Measurements from ENCODE around the gene LRP1B. TPM values are rescaled to one million over a fixed set of nuclear protein-coding genes. Genes with fewer than 3 reads are reported as not detected.

Gene LRP1B
- total and polyA plus RNA-seq, 4 donors: 0.01 to 0.84 (median 0.17) TPM

DNA sequence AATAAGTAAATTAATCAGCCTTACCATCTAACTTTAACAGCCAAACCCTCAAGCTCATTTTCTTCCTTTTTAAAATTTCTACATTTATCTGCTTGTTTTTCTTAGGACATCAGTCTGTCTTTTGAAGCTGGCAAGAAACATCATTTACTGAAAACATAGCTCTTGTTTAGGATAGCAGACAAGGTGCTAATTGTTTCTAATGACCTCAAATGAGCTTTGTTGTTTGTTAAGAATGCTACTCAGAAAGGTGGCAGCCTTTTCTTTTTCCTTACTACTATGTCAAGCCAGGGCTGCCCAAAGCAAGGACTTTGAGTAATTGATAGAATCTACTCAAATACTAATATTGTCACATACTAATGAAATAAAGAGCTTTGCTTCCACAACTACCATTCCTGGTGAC lies 171.8 kb downstream of the LRP1B start:
- no peak overlapping the region for H3K4me3 ChIP-seq (ENCODE audit: low read depth in 1 of 3, low read length in 3 of 3)
- no peak for DNase-seq (ENCODE audit: low spot score)
- H3K27ac ChIP-seq (ENCODE audit: low read depth in 1 of 2, low read length in 2 of 2): no peak overlapping the region
- no peaks in the 10 kb centered on the region for H3K27me3 ChIP-seq (ENCODE audit: control insufficient read depth in 4 of 4, insufficient read depth in 4 of 4, low read length in 3 of 4)
- no peaks in the 10 kb centered on the region for H3K9me3 ChIP-seq (ENCODE audit: control insufficient read depth in 4 of 4, low read length in 3 of 4)
- no peaks in the 10 kb centered on the region for H3K4me1 ChIP-seq (ENCODE audit: control insufficient read depth in 4 of 4, insufficient read depth in 4 of 4, low read length in 3 of 4)
- no peak overlapping the region for H3K9ac ChIP-seq (ENCODE audit: low read depth in 1 of 2, low read length in 2 of 2)
- TF ChIP-seq RAD21 (IDR thresholded peaks at IDR 0.05) (no peak), FOXA2 (IDR thresholded peaks at IDR 0.05) (no peak), JUND (IDR thresholded peaks at IDR 0.05) (no peak), EGR1 (IDR thresholded peaks at IDR 0.05; ENCODE audit: low read depth in 2 of 2) (no peak), HNF4G (IDR thresholded peaks at IDR 0.05) (no peak), NR2F2 (IDR thresholded peaks at IDR 0.05) (no peak), HNF4A (conservative IDR thresholded peaks at IDR 0.05) (no peak), GABPA (IDR thresholded peaks at IDR 0.05 in 1 of 2, conservative IDR thresholded peaks at IDR 0.05 in 1 of 2) (no peak), SP1 (IDR thresholded peaks at IDR 0.05) (no peak), FOXA1 (IDR thresholded peaks at IDR 0.05) (no peak), RXRA (IDR thresholded peaks at IDR 0.05) (no peak), TAF1 (conservative IDR thresholded peaks at IDR 0.05) (no peak), YY1 (IDR thresholded peaks at IDR 0.05) (no peak)
- TF ChIP-seq, protein P1, sequence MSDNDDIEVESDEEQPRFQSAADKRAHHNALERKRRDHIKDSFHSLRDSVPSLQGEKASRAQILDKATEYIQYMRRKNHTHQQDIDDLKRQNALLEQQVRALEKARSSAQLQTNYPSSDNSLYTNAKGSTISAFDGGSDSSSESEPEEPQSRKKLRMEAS (IDR thresholded peaks at IDR 0.05): no peak
- TF ChIP-seq, protein P2, sequence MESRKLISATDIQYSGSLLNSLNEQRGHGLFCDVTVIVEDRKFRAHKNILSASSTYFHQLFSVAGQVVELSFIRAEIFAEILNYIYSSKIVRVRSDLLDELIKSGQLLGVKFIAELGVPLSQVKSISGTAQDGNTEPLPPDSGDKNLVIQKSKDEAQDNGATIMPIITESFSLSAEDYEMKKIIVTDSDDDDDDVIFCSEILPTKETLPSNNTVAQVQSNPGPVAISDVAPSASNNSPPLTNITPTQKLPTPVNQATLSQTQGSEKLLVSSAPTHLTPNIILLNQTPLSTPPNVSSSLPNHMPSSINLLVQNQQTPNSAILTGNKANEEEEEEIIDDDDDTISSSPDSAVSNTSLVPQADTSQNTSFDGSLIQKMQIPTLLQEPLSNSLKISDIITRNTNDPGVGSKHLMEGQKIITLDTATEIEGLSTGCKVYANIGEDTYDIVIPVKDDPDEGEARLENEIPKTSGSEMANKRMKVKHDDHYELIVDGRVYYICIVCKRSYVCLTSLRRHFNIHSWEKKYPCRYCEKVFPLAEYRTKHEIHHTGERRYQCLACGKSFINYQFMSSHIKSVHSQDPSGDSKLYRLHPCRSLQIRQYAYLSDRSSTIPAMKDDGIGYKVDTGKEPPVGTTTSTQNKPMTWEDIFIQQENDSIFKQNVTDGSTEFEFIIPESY (IDR thresholded peaks at IDR 0.05): no peak
- TF ChIP-seq, protein P3, sequence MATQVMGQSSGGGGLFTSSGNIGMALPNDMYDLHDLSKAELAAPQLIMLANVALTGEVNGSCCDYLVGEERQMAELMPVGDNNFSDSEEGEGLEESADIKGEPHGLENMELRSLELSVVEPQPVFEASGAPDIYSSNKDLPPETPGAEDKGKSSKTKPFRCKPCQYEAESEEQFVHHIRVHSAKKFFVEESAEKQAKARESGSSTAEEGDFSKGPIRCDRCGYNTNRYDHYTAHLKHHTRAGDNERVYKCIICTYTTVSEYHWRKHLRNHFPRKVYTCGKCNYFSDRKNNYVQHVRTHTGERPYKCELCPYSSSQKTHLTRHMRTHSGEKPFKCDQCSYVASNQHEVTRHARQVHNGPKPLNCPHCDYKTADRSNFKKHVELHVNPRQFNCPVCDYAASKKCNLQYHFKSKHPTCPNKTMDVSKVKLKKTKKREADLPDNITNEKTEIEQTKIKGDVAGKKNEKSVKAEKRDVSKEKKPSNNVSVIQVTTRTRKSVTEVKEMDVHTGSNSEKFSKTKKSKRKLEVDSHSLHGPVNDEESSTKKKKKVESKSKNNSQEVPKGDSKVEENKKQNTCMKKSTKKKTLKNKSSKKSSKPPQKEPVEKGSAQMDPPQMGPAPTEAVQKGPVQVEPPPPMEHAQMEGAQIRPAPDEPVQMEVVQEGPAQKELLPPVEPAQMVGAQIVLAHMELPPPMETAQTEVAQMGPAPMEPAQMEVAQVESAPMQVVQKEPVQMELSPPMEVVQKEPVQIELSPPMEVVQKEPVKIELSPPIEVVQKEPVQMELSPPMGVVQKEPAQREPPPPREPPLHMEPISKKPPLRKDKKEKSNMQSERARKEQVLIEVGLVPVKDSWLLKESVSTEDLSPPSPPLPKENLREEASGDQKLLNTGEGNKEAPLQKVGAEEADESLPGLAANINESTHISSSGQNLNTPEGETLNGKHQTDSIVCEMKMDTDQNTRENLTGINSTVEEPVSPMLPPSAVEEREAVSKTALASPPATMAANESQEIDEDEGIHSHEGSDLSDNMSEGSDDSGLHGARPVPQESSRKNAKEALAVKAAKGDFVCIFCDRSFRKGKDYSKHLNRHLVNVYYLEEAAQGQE (IDR thresholded peaks at IDR 0.05): no peak
- TF ChIP-seq, protein P4, sequence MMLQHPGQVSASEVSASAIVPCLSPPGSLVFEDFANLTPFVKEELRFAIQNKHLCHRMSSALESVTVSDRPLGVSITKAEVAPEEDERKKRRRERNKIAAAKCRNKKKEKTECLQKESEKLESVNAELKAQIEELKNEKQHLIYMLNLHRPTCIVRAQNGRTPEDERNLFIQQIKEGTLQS (IDR thresholded peaks at IDR 0.05): no peak
- TF ChIP-seq, protein P5, sequence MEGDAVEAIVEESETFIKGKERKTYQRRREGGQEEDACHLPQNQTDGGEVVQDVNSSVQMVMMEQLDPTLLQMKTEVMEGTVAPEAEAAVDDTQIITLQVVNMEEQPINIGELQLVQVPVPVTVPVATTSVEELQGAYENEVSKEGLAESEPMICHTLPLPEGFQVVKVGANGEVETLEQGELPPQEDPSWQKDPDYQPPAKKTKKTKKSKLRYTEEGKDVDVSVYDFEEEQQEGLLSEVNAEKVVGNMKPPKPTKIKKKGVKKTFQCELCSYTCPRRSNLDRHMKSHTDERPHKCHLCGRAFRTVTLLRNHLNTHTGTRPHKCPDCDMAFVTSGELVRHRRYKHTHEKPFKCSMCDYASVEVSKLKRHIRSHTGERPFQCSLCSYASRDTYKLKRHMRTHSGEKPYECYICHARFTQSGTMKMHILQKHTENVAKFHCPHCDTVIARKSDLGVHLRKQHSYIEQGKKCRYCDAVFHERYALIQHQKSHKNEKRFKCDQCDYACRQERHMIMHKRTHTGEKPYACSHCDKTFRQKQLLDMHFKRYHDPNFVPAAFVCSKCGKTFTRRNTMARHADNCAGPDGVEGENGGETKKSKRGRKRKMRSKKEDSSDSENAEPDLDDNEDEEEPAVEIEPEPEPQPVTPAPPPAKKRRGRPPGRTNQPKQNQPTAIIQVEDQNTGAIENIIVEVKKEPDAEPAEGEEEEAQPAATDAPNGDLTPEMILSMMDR (IDR thresholded peaks at IDR 0.05; ENCODE audit: low read depth, low read length, missing input control): no peak
- H3K36me3 ChIP-seq (ENCODE audit: control insufficient read depth in 4 of 4, insufficient read depth in 3 of 4, low read depth in 1 of 4, low read length in 3 of 4): no peaks in the 10 kb centered on the region
